Kidney capillary endothelial cell (primary cell): ENCODE measurements around the gene CLDN14.

ENCODE experiments used
- DNase-seq: peaks from one replicate; pipeline ENCODE4 v3.0.0-alpha.2; 2018; ENCODE audit warnings: low spot score

CLDN14 gene

GRCh38 chr21:36479415-36480402, at the start of gene CLDN14:
Gene CLDN14 (minus strand): TSS chr21:36480122. CDS start chr21:36461695, 18,427 bp downstream.
- DNase-seq, result no peak

GRCh38 chr21:36528716-36529115, 48.8 kb upstream of the CLDN14 start:
- DNase-seq, result no peak

GRCh38 chr21:36527317-36527716, 47.4 kb upstream of the CLDN14 start:
- DNase-seq, result no peak

GRCh38 chr21:36526104-36526503, 46.2 kb upstream of the CLDN14 start:
- DNase-seq, result no peak

- DNase-seq, result no peak
These were observed 44.6 kb upstream of the CLDN14 start for GRCh38 chr21:36524477-36524876.

- DNase-seq, result no peak
These were observed 42.4 kb upstream of the CLDN14 start for GRCh38 chr21:36522219-36522808.

GRCh38 chr21:36518883-36519492, 39.1 kb upstream of the CLDN14 start:
- no peak for DNase-seq

- DNase-seq, result no peak
These were observed 37.6 kb upstream of the CLDN14 start for GRCh38 chr21:36517366-36518075.

GRCh38 chr21:36516281-36516680, 36.4 kb upstream of the CLDN14 start:
- DNase-seq, result no peak

- DNase-seq, result no peak
These were observed 33.5 kb upstream of the CLDN14 start for GRCh38 chr21:36513430-36513829.

GRCh38 chr21:36512971-36513370, 33.0 kb upstream of the CLDN14 start:
- no peak for DNase-seq

GRCh38 chr21:36511484-36512220, 31.7 kb upstream of the CLDN14 start:
- DNase-seq, result no peak

GRCh38 chr21:36510911-36511310, 31.0 kb upstream of the CLDN14 start:
- no peak for DNase-seq

- no peak for DNase-seq
These were observed 30.2 kb upstream of the CLDN14 start for GRCh38 chr21:36509973-36510664.

GRCh38 chr21:36508948-36509347, 29.0 kb upstream of the CLDN14 start:
- DNase-seq, result no peak

- no peak for DNase-seq
These were observed 27.6 kb upstream of the CLDN14 start for GRCh38 chr21:36507397-36508018.

- DNase-seq, result no peak
These were observed 26.6 kb upstream of the CLDN14 start for GRCh38 chr21:36506482-36506881.

GRCh38 chr21:36504067-36505058, 24.4 kb upstream of the CLDN14 start:
- peak; percentile 63 for DNase-seq

GRCh38 chr21:36502365-36502764, 22.4 kb upstream of the CLDN14 start:
- no peak for DNase-seq
